OCI-M1 (cell line): ENCODE results near the gene PDE10A.

Source experiments
- DNase-seq: peaks from one replicate; lab custom pipeline; 2025; lab: John Stamatoyannopoulos, UW

The PDE10A gene

DNA sequence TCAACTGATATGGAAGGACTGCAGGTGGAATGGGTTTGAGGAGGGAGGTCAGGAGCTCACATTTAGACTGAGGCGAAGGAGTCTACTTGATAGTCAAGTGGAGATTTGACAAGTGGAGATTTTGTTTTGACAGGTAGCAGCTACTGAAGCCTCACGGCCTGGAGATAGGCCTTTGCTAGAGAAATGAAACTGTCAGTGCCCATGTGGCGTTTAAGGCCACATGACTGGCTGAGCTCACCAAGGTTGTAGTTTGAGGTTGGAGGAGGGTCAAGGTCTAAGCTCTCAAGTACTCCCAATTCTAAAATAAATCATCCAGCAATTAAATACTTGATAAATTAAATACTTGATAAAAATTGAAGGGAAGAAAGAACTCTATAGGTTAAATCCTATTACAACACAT is 273.5 kb downstream of the PDE10A start:
- DNase-seq: no peak

DNA sequence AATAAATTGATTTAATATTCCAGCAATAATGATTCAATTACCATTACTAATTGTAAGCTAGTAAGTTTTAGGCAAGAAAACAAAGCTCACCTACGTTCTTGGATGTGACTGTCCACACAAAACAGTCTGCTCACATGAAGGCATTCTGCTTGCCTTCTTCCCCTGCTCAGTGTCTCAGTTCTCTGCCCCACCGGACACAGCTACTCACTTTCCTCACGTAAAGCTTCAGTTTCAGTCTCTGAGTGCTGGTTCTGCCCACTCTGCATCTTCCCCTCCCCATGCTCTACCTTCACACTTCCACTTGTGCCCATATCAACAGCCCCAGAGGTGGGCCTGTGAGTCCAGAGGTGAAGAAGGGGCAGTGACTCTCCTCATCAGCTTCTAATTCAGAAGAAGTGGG is 279.7 kb downstream of the PDE10A start:
- DNase-seq: no peak

DNA sequence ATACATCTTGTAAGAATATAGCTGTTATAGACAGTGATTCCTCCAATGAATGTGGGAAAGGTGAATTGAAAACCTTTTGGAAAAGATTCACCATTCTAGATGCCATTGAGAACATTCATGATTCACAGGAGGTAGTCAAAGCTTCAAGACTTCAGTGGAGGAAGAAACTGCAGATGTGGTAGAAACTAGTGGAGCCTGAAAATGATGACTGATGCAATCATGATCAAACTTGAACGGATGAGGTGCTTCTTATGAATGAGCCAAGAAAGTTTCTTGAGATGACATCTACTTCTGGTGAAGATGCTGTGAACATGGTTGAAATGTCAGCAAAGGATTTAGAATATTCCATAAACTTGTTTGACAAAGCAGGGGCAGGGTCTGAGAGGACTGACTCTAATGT is 286.9 kb downstream of the PDE10A start:
- no peak for DNase-seq

DNA sequence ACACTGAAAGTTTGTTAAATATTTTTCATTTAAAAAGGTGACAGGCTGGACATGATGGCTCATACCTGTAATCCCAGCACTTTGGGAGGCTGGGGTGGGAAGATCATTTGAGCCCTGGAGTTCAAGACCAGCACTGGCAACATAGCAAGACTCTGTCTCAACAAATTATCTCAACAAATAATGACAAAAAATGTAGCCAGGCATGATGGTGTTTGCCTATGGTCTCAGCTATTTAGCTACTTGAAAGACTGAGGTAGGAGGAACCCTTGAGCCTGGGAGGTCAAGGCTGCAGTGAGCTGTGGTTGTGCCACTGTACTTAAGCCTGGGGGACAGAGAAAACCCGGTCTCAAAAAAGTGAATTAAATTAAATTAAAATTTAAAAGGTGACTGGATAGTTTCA is 297.7 kb downstream of the PDE10A start:
- DNase-seq: no peak

DNA sequence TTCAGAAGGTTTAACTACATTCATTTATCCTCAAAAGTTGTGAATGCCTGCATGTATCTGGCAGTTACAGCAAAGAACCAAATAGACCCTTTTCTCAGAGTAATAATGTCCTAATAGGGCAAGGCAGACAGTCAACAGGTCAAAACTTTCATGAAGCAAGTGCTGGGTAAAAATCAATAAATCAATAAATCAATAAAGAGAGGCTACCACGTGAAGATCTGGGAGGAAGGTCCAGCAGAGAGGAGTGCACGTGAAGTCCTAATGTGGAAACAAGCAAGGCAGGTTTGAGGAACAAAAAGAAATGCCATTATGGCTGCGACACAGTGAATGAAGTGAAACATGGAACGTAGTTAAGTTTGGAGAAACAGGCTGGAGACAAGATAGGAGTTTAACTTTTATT is 317.3 kb downstream of the PDE10A start:
- no peak for DNase-seq

DNA sequence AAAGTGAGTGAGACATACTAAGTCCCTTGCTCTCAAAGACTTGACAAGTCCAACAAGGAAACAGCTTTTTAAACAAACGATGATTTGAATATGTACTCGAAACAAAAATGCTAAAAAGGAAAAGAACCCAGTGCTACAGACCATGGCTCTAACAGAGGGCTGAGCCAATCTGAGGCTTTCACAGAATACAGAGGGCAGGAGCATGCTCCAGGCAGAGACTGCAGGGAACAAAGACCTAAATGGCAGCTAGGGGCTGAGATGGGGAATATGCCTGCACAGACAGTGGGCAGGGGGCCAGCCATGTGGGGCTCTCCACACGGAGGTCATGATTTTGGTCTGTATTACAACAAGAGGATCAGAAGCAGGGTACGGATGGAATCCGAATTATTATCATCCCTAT is 322.5 kb downstream of the PDE10A start:
- DNase-seq: no peak

DNA sequence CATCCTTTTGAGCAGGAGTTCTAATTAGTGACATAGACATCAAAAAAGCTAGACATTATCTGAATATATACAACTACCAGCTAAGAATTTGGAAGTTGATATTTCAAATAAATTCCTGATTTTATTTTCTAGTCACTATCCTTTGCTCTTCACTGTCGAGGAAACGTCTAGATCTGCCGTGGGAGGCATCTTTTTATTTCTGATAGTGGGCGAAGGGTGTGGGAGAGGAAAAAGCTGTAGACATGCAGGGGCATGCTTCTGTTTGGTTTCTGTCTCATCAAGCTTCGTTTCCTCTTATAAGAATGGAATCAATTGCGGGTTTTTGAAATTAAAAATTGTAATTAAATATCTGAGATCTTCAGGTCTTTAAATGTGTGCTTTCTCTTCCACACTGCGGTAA is 337.4 kb downstream of the PDE10A start:
- DNase-seq: no peak

DNA sequence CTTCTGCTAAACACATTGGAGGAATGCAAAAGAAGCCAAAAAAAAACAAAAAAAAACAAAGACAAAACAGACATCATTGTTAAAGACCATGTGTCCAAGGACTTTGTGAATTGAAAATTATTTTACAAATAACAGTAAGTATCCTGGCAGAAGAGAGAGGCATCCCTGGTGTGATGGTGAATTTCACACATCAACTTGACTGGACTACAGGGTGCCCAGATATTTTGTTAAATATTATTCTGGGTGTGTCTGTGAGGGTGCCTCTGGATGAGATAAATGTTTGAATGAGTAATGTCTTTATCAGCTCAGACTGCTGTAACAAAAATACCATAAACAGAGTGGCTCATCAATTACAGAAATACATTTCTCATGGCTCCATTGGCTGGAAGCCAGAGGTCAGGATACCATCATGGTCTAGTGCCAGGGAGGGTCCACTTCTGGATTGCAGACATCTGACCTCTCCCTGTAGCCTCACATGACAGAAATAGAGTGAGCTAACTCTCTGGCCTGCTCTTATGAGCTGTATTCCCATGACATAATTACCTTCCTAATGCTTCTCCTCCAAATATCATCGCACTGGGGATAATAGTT is 341.4 kb downstream of the PDE10A start:
- DNase-seq: no peak

DNA sequence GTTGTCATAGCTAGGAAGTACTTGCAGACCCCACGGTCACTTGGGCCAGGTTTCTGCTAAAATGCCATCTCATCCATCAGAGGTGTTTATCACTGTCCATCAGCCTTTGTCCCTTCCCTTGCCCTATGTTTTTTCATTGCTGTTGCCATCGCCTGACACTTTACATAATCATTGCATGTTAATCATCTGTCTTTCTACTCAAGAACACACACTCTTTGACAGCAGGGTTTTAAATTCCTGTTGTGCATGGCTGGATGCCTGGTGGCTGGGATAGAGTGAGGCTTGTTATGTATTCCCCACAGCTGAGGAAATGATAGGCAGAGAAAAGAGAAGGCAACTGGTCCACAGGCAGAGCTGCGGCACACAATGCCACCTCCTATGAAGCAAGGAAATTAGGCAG is 341.9 kb downstream of the PDE10A start:
- DNase-seq: no peak

DNA sequence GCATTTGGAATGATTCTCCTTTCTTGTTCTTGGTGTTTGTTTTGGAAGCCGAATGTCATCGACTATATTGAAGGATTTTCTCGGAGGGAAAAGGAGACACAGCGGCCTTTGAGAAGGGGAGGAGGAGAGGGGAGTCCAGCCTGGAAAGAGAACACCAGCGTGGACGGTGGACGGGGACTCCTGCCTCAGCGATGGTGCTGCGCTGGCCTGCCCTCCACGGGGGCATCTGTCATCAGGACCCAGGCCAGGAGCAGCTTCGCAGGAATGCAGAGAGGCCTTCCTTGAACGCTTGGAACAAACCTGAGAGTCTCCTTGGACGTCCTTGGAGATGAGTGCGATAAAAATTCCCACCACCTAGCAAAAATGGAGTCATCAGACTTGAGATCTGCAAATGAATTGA is 345.3 kb downstream of the PDE10A start:
- DNase-seq: no peak

DNA sequence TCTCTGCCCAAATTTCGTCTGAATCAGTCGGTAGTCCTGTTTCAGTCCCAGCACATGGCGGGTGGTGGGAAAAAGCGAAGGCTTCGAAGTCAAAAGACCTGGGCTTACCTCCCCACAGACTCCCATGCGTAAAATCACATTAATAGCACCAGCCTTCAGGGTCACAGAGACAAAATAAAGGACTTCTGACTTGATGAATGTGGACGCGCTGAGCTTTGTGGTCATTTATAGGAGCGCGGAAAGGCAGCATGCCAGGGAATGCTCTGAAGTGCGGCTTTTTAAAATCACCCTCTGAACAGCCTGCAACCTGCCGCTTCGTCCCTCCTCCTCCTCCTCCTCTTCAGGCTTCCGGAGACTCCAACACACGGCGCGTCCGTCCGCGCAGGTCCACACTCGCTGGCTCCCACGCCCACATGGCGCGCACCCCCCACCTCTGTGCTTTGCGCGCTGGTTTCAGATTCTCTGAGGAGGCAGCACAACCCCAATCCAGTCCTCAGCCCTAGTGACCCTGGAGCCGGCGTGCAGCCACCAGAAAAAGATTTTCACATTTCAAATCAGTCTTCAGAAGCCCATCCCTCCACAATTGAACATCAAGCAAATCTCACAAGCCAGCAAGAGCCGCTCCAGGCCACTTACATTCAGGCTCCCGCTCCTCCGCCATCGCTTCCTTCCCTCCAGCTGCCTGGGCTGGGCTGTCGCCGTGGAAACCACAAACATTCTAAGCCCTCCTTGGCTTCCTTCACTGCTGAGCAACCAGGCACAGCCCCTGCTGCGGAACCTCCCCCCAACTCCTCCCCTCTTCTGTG is 353.9 kb downstream of the PDE10A start, which contains the start of gene C6orf118:
C6orf118 (minus strand) TSS at position 680 of the 806 bp plus-strand sequence; CDS start at position 661, 19 bp downstream.
- DNase-seq: no peak

DNA sequence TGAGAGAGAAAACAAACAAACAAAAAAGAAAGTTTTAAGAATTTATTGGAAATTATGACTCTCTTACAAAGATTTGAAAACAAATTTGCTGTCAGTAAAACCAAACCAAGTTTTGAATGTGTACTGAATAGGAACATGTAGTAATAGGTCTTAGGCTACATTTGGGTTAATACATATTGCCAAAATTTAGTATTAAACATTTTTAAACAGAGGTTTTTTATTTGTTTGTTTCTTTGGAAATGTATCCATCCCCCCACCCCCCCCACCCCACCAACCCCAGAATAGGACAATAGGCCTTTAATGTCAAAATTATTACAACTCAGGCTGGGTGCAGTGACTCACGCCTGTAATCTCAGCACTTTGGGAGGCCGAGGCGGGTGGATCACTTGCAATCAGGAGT is 356.1 kb downstream of the PDE10A start:
- DNase-seq: no peak

DNA sequence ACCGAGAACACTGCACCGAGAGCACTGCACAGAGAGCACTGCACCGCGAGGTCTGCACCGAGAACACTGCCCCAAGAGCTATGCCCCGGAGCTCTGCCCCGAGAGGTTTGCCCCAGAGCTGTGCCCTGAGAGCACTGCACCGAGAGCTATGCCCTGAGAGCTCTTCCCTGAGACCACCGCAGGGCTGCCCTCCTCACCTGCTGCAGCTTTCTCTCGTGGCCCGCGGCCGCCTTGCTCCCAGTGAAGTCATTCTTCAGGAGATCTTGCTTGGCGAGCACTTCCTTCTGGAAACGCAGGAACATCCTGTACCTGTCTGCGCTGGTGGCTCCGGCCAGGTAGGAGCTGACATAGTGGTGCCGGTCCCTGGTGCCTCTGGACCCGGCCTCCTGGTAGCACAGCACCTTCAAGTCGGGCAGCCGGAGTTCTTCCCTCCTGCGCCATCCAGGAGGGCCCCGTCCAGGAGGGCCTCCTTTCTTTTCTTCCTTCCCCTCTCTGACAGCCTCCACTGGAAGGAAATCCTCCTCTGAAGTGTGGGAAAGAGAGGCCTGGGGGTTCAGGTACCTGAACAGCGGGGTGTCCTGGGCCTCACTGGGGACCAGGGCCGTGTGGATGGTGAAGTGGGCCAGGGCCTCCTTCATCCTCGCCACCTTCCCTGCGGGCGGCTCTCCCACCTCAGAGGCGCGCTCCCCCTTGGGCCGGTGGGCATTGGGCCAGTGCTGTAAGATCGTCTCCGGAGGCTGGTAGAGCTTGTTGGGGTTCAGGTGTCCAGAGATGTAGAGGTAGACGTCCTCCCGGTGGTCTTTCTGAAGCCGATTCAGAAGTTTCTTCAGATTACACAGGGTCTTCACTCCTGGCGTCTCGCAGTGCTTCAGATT is 361.4 kb downstream of the PDE10A start:
- no peak for DNase-seq

DNA sequence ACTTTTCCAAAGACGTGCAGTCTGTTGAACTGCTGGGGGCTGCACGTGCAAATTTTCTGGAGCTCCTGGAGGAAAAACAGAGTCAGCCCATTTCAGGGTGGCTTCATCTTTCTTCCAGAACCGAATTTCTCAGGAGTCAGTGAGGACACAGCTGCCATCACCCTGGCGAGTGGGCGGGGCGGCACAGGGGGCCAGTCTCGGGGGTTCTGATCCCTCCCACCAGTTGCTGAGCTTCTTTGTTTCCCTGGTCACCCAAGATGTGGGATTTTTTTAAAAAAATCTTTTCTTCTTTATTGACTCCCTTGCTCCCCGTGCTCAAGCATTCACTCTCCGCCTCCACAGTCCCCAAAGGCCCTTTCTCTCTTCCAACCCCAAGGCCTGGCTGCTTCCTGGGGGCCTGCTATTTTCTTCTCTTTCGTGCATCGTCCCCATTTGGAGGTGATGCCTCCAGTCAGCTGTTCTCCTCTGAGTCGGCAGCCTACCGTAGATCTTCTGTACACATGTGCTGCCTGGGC is 362.6 kb downstream of the PDE10A start:
- no peak for DNase-seq

DNA sequence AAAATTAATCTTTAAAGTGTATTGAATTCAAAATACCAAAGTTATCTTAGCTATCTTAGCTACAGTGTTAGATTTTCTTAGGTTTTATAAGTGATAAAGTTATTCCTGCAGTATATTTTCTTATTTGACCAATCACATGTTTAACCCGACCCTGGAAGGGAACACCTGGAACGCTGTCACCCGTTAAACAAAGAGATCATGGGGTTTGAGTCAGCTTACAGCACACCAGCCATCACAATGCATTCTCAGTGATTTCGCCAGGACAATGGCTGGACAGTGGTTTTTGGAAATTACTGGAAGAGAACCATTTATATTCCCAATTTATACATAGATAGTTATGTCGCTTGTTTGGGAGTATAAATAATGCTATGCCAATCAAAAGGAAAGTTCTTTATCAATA is 364.2 kb downstream of the PDE10A start:
- no peak for DNase-seq

DNA sequence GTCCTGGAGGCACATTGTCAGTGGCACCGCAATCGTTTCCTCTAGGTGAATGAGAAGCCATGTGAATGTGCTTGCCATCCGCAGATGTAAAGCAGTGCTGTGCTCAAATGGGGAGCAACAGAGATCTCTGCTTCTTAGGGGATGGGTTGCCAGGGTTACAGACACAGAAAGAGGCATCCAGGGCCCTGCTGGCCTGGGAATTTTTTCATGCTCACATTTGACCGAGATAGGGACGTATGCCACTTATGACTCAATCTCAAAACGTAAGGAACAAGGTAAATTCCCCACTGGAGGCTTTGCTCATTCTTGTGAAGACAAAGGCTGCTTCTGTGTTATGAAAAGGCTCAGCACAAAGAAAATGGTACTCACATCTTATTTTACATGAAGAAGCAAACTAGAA is 364.6 kb downstream of the PDE10A start:
- DNase-seq: no peak

DNA sequence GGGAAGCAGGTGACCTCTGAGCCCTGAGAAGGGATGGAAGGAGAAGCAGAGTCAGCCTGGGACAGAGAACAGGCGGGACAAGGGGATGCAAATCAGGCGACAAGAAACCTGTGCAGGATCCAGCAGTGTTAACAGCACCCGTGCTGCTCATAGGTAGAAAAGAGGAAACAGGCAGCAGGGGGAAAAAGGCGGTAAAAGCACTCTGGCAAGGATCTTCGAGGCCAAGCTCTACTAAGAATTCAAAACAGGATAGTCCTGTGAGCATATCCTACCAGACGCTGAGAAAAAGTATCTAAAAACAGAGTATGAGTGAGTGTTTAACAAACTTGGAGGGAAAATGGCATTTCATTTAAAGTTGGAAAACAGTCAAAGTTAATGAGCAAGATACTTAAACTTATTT is 370.4 kb downstream of the PDE10A start:
- DNase-seq: no peak
